ENCODE results near the gene ITGA3. TPM values are rescaled to one million over a fixed set of nuclear protein-coding genes. Genes with fewer than 3 reads are reported as not detected.

ITGA3 gene
- total and polyA plus RNA-seq, 2 of the 13 experiments (the other 11 are each of a cell fraction or from before 2014, with no cell fraction given), result 0.48 to 0.69 TPM

DNA sequence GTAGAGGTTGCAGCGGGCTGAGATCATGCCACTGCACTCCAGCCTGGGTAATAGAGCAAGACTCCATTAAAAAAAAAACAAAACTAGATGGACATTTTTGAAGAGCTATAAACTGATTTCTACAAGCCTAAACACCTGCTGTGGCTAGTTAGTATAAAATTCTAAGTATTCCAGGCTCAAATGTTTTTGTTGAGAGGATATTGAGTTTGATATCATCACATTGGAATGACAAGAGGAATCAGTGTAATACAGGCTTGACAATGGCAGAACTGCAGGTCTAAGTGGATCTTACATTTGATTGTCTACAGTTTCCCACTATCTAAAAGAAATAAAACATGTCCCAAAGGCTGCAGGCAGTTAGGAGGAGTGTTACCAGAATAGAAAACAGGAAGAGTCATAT, 37.0 kb upstream of the ITGA3 start:
- FAIRE-seq, result no peak
- Histone ChIP-seq H3K9me3 (ENCODE audit: low read length) (no peaks in the 10 kb centered on the region), H3K27ac (ENCODE audit: extremely low read length, insufficient read depth, low read length) (no peak overlapping the region), H3K4me2 (ENCODE audit: low read depth, low read length) (no peak overlapping the region), H3K27me3 (ENCODE audit: control insufficient read depth in 1 of 2, insufficient read depth in 2 of 2, low read length in 2 of 2) (no peaks in the 10 kb centered on the region), H3K9ac (ENCODE audit: insufficient read depth, low read depth, low read length) (no peak overlapping the region), H3K4me3 (replicated peaks in 1 of 3; ENCODE audit: insufficient read depth in 1 of 3, low read depth in 2 of 3, low read length in 3 of 3) (no peak overlapping the region), H3K36me3 (replicated peaks in 1 of 2; ENCODE audit: control insufficient read depth in 1 of 2, insufficient read depth in 2 of 2, low read length in 2 of 2) (no peaks in the 10 kb centered on the region), H4K20me1 (ENCODE audit: insufficient read depth, low read length) (no peaks in the 10 kb centered on the region), H3K79me2 (ENCODE audit: insufficient read depth, low read length) (no peaks in the 10 kb centered on the region), H3K4me1 (ENCODE audit: insufficient read depth, low read length) (peaks cover 12% of the 10 kb centered on the region), H2AFZ (ENCODE audit: low read length) (no peak overlapping the region)
- TF ChIP-seq ZNF510 (CRISPR knock-in tag; IDR thresholded peaks at IDR 0.05; ENCODE audit: low read depth) (no peak), NCOR1 (IDR thresholded peaks at IDR 0.05; ENCODE audit: borderline replicate concordance, low read length) (no peak), ZNF772 (CRISPR knock-in tag; IDR thresholded peaks at IDR 0.05) (no peak), POGZ (CRISPR knock-in tag; IDR thresholded peaks at IDR 0.05) (no peak), PCBP1 (IDR thresholded peaks at IDR 0.05; ENCODE audit: borderline replicate concordance, low read depth, low read length) (no peak), IRF2 (CRISPR knock-in tag; IDR thresholded peaks at IDR 0.05) (no peak), KDM4B (CRISPR knock-in tag; IDR thresholded peaks at IDR 0.05) (no peak), ATF7 (IDR thresholded peaks at IDR 0.05) (no peak), ATF7 (CRISPR knock-in tag; IDR thresholded peaks at IDR 0.05) (no peak), ARID2 (CRISPR knock-in tag; IDR thresholded peaks at IDR 0.05; ENCODE audit: borderline replicate concordance) (no peak), ZNF160 (CRISPR knock-in tag; IDR thresholded peaks at IDR 0.05) (no peak), SP2 (CRISPR knock-in tag; IDR thresholded peaks at IDR 0.05) (no peak), RAD51 (IDR thresholded peaks at IDR 0.05; ENCODE audit: borderline replicate concordance) (no peak), ZNF264 (CRISPR knock-in tag; IDR thresholded peaks at IDR 0.05) (no peak)
- TF ChIP-seq, protein P1, sequence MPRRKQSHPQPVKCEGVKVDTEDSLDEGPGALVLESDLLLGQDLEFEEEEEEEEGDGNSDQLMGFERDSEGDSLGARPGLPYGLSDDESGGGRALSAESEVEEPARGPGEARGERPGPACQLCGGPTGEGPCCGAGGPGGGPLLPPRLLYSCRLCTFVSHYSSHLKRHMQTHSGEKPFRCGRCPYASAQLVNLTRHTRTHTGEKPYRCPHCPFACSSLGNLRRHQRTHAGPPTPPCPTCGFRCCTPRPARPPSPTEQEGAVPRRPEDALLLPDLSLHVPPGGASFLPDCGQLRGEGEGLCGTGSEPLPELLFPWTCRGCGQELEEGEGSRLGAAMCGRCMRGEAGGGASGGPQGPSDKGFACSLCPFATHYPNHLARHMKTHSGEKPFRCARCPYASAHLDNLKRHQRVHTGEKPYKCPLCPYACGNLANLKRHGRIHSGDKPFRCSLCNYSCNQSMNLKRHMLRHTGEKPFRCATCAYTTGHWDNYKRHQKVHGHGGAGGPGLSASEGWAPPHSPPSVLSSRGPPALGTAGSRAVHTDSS (CRISPR knock-in tag; conservative IDR thresholded peaks at IDR 0.05), result no peak
- TF ChIP-seq, protein P2, sequence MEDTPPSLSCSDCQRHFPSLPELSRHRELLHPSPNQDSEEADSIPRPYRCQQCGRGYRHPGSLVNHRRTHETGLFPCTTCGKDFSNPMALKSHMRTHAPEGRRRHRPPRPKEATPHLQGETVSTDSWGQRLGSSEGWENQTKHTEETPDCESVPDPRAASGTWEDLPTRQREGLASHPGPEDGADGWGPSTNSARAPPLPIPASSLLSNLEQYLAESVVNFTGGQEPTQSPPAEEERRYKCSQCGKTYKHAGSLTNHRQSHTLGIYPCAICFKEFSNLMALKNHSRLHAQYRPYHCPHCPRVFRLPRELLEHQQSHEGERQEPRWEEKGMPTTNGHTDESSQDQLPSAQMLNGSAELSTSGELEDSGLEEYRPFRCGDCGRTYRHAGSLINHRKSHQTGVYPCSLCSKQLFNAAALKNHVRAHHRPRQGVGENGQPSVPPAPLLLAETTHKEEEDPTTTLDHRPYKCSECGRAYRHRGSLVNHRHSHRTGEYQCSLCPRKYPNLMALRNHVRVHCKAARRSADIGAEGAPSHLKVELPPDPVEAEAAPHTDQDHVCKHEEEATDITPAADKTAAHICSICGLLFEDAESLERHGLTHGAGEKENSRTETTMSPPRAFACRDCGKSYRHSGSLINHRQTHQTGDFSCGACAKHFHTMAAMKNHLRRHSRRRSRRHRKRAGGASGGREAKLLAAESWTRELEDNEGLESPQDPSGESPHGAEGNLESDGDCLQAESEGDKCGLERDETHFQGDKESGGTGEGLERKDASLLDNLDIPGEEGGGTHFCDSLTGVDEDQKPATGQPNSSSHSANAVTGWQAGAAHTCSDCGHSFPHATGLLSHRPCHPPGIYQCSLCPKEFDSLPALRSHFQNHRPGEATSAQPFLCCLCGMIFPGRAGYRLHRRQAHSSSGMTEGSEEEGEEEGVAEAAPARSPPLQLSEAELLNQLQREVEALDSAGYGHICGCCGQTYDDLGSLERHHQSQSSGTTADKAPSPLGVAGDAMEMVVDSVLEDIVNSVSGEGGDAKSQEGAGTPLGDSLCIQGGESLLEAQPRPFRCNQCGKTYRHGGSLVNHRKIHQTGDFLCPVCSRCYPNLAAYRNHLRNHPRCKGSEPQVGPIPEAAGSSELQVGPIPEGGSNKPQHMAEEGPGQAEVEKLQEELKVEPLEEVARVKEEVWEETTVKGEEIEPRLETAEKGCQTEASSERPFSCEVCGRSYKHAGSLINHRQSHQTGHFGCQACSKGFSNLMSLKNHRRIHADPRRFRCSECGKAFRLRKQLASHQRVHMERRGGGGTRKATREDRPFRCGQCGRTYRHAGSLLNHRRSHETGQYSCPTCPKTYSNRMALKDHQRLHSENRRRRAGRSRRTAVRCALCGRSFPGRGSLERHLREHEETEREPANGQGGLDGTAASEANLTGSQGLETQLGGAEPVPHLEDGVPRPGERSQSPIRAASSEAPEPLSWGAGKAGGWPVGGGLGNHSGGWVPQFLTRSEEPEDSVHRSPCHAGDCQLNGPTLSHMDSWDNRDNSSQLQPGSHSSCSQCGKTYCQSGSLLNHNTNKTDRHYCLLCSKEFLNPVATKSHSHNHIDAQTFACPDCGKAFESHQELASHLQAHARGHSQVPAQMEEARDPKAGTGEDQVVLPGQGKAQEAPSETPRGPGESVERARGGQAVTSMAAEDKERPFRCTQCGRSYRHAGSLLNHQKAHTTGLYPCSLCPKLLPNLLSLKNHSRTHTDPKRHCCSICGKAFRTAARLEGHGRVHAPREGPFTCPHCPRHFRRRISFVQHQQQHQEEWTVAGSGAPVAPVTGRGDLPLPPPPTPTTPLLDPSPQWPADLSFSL (CRISPR knock-in tag; IDR thresholded peaks at IDR 0.05), result no peak
- ATAC-seq, result no peak
- 0% methylated on average over 1 of the region's 1 CpG for WGBS (ENCODE audit: low lambda C conversion rate)
- DNase-seq (ENCODE audit: low spot score), result no peak
- intact Hi-C loops (cut with micrococcal nuclease; ENCODE audit: unreplicated experiment), result no loop called here
- in situ Hi-C loops (cut with HindIII; ENCODE audit: extremely low pct_ligation_motif_present, low pct_unique_long_range_greater_than_20kb), result no loop called here
- CTCF ChIA-PET (ENCODE audit: low intra/inter-chr PET ratio, low total read pairs), result no interaction called here
- POLR2A ChIA-PET, result no interaction called here
- BruUV-seq (replicated peaks), result no TSS peak
